HG02759 (cell line): ENCODE measurements around the gene CACNG4.
"Not testable (repeated sequence)": the region's sequence is repeated elsewhere in the genome, so short reads cannot be mapped to it uniquely, and the experiment has no call there.

Experiments used
- ATAC-seq: cut with Tn5 transposase; IDR thresholded peaks from one replicate; pipeline ENCODE4 v1.9.1; 2021; ENCODE audit warnings: mild to moderate bottlenecking, moderate library complexity; ENCODE audit not compliant: unreplicated experiment

Gene CACNG4

DNA sequence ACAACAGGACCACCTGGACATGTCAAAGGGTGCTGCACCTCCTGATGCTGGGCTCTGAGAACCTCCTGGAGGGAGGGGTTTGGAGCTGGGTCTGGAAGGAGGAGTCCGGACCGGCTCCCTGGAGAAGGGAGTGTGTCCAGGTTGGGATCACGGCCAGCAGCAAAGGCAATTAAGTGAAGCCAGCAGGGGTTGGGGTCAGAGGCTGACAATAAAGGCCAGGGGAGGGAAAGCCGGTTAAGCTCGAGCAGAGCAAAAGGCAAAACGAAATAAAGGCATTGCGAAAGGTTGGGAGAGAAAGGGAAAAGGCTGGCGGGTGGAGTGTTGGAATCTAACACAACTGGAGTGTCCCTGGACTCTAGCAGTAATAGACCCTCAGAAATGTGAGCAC is 992 bp upstream of the CACNG4 start:
- no peak for ATAC-seq

DNA sequence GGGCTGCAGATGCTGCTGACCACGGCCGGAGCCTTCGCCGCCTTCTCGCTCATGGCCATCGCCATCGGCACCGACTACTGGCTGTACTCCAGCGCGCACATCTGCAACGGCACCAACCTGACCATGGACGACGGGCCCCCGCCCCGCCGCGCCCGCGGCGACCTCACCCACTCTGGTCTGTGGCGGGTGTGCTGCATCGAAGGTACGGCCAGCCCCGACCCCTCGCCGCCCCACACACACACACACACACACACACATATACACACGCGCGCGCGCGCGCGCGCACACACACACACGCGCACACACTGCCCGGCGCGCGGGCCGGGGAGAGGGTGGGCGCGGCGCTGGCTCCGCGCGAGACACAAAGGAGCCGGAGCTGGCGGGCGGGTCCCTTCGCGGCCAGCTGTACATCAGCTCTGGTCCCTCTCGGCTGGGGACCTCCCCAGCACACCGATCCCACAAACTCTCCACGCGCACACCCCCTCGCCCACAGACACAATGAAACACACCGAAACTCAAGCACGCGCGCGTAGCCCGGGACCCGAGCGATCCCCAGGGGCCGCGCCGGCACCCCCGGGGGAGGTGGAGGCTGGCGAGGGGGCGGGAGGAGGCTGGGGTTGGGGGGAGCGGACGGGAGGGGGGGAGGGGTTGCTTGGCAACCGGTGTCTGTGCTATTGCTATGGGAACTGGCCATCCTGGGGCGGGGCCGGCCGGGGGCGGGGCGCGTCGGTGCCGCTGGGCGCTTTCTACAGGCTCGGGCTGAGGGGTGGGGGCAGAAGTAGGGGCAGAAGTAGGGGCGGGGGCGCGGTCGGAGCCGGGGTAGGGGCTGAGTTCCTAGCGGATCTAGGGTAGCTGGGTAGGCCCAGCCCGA is 658 bp downstream of the CACNG4 start:
- ATAC-seq, result no peak

DNA sequence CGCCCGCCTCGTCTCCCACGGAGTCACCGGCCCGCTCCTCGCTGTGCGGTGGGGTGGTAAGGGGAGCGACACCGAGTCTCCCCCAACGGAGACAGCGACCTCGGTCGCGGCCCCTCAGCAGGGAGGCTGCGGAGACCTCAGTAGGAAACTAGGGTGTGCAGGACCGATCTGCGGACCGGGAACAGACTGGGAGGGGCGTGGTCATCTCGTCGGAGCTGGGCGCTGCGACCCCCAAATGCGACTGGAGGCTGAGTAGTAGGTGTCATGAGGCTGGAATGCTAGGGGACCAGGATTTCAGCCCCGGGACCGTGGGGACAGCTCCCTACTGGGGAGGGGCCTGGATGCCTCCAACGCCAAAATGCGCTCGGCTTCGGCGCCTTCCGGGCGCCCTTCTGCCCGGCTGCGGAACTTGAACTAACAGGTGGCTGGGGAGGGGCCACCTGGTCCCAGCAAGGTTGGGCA is 1.3 kb downstream of the CACNG4 start:
- no peak for ATAC-seq

DNA sequence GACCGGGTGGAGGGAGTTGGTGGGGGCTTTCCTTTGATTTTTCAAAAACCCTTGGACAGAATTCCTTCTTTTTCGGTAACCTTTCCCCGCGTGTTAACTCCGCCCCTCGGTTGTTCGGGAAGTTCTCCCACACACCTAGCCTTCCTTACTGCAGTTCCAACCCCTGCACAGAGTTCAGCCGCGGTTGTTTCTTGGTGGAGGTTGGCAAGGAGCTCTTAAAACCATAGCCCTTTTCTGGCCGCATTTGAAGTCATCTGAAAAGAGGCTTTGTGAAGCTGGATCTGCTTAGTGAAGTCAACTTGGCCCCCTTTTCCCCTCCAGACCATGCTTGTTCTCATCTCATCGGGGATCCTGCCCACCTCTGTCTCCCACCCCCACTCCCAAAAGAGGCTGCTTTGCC is 1.8 kb downstream of the CACNG4 start:
- no peak for ATAC-seq

DNA sequence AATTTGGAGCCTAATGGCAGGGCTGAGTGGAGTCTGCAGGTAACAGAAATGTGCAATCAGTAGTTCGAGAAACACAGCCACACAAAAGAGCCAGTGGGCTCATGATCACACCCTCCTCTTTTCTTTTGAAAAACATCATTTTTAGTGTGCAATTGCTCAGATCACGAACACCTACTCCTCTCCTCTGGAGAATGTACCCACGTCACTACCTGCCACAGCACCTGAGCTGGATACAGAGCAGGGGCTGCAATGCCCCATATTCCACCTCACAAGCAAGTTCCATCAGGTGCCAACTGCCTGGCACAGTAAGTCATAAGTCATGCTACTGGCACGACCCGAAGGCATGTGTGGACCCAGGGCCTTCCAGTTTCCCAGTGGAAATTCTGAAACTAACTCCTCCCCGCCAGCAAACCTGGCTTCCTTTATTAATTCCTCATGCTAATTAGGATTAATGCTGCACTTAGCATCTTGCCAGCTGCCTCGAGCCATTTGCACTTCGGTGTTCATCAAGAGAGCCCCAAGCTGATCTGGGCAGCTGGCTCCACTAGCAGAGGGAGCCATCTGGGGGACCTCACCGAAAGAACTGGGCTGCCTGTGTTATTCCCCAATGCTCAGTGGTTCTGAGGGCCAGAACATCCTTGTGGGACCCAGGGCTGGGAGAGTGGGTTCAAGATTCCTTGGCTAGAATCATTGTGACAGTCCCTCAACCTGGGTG is 2.4 kb downstream of the CACNG4 start:
- ATAC-seq, result no peak

DNA sequence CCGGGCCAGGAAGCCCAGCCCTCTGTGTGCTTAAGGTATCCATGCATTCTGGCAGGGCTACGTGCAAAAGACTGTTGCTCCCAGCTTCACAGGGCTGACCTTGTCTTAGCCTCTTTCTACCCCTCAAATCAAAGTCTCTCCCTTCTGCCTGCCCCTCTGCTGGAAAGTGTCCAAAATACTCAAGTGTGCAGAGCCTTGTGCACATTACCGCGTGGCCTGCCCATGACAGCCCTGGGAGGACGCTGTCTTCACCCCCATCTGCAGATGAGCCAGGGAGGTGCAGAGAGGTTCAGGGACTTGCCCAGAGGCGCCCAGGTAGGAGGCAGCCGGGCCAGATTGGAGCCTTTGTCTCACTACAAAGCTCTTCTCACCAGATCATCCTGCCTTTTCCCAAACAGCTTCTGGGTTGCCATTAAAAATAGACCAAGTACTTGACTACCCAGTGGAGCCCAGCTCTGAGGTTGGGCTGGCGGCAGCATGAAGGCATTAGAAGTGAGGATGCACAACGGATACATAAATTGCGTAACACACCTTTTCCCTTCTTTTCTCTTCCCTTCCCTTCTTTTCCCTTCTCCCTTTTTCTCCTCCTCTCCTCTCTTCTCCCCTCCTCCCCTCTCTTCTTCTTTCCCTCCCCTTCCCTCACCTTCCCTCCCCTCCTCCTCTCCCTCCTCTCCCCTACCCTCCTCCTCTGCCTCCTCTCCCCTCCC is 3.5 kb downstream of the CACNG4 start:
- no peak for ATAC-seq

DNA sequence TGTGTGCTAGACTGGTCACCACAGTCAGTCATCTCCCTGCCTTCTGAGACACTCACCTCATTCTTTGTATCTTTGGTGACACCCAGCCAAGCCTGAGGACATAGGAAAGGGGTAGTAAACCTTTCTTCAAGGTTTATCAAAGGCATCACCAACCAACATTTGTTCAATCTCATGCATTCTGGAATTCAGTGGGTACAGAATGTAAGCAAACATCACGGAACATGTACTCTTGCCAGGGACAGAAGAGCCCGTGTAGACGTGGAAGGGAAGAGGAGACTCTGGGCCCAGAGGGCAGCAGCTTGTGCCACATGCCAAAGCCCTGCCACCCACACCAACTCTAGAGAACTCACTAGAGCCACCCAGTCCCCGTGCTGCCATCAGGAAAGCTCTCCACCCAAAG is 4.4 kb downstream of the CACNG4 start:
- no peak for ATAC-seq

DNA sequence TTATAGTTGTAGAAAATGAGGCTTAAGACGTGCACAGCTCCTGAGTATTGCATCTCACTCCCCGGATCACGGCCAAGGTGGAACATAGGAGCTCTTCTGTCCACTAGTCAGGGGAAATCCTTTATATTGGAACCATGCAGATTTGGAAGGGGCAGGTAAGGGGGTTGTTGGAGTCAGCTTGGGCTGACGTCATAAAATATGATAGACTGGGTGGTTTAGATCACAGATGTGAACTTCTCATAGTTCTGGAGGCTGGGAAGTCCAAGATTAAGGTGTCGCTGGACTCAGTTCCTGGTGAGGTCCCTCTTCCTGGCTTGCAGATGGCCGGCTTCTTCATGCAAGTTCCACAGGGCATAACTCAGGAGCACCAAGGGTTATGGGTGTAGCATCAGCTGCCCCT is 5.6 kb downstream of the CACNG4 start:
- ATAC-seq, result no peak

DNA sequence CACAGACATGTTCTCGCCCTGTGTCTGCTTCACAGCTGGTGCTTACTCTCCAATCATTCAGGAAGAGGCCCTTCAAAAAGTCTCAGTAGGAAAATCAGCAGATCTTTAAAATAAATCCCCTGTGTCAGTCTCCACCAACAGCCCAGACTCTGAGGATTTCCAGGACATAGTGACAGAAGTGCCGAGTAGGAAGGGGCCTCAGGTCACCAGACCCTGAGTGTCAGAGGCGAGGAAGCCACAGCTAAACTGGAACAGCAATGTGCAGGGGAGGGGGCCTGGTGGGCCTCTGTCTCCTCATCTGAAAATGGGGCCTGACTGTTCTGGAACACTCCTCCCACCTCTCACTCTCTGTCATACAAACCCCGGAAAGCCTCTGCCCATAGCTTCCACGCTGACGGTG is 6.3 kb downstream of the CACNG4 start:
- no peak for ATAC-seq

DNA sequence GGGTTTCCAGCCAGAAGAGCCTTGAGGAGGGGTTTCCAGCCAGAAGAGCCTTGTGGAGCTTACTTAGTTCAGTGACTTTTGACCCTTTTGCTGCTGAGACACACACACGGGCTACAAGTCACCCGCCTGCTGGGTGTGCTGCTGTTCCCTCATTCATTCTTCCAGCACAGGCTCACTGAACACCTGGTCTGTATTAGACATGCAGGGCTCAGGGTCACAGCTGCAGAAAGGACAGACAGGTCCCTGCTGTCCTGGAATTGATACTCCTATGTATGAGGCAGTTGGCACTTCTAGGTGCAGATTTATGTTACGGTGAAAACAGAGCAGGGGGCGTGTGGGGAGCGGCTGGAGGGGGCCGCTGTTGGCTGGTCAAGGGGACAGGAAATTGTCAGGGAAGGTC is 6.8 kb downstream of the CACNG4 start:
- no peak for ATAC-seq

DNA sequence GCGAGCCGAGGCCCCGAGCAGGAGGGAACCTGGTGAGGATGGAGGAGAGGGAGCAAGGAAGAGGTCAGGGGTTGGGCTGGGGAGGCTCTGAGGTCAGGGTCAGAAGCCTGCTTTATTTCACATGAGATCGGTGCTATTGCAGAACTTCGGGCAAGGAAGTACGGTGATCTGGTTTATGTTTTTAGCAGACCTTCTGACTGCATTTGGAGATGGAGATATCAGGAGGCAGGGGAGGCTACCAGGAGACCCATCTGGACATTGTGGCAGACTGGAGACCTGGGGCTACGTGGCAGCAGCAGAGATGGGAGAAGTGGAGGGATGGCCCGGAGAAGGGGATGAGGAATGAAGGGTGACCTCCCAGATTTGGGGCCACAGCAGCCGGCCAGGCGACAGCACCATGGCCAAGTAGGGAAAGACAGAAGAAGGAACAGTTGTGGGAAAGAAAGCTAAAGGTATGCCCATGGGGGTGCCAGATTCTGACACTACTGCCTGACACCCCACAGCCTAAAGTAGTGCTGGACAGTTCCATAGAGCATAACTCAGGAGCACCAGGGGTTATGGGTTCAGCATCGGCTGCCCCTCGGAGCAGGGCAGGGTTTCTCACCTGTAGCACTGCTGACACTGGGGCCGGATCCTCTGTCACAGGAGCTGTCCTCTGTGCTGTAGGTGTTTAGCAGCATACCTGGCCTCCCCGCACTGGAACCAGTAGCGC is 7.4 kb downstream of the CACNG4 start:
- ATAC-seq, result no peak

DNA sequence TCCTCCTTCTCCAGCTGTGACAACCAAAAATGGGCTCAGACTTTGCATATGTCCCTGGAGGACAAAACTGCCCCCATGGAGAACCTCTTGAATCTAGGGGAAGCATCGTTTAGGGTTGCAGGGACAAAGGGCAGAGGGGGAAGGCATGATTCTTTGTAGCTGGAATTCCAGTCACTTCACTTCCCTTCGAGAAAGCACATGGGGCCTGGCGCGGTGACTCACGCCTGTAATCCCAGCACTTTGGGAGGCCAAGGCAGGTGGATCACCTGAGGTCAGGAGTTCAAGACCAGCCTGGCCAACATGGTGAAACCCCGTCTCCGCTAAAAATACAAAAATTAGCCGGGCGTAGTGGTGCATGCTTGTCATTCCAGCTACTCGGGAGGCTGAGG is 7.9 kb downstream of the CACNG4 start:
- not testable (repeated sequence) for ATAC-seq

DNA sequence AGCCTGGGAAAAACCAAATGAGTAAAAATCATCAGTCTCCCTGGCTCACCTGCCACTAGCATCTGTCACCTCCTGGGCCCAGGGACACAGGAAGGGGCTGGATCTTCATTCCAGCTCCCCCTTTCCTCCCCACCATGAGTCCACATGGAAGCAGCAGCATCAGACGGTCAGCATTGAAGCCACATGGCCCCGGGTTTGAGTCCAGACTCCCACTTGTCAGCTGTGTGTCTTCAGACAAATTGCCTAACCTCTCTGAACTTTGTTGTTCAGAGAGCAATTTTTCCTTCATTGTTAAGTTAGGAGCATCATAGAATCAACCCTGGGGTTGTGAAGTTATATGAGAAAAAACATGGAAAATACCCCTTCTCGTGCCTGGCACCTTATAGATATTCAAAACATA is 10.7 kb downstream of the CACNG4 start:
- no peak for ATAC-seq

DNA sequence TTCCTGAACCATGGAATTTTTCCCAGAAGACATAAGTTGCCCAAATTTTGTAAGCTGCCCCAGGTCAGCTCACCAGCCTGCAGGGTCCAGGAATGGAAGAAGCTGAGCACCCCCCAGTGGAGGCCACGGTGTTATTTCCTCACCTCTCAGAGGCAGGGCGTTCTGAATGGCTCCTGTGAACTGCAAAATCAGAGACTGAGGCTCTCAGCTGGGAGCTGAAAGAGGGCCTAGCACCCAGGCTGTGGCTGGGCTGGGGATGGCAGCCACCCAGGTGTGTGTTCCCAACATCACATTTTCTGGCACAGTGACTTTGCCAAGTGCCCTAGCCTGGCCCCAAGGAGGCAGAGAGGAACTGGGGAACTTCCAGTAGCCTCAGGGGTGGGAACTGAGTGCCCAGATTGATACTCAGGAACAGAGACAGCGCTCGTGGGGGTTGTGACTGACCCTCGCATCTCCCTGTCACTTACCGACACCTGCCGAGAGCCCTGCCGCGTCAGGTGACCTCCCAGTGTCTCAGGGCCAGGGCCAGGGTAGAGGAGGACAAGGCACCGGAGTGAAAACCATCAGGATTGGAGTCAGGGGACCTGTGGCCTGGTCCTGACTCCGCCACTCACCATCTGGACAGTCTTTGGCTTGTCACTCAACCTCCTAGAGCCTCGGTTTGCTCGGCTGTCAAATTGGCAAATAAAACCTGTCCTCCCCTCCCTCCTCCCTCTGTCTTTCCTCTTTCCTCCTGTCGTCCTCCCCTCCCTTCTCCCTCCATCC is 11.3 kb downstream of the CACNG4 start:
- no peak for ATAC-seq

DNA sequence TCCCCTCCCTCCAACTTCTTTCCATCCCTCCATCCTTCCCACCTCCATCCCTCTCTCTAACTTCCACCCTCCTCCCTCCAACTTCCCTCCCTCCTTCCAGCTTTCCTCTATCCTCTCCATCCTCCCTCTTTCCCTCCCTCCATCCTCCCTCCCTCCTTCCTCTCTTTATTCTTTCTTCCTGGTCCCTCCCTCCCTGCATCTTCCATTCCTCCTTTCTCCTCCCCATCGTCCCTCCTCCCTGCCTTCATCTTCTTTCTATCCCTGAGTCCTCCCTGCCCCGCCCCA is 11.8 kb downstream of the CACNG4 start:
- ATAC-seq, result no peak

DNA sequence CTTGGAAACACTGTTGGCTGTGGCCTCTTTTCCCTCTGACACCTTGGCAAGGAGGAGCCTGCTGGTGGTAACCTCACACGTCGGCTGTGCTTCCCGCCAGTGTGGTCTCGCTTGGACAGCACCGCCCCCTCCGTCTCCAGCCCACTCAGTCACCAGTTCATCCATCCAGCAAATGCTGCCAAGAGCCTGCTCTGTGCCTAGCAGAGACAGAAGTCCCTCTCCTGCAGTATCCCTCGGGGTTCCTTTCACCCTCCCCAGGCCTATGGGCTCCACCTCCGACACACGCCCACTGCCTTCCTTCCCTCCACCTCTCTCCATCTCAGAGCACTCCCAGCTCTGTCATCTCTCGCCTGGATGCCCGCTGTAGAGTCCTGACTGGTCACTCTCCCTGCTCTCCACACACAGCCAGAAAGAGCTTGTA is 12.3 kb downstream of the CACNG4 start:
- no peak for ATAC-seq

DNA sequence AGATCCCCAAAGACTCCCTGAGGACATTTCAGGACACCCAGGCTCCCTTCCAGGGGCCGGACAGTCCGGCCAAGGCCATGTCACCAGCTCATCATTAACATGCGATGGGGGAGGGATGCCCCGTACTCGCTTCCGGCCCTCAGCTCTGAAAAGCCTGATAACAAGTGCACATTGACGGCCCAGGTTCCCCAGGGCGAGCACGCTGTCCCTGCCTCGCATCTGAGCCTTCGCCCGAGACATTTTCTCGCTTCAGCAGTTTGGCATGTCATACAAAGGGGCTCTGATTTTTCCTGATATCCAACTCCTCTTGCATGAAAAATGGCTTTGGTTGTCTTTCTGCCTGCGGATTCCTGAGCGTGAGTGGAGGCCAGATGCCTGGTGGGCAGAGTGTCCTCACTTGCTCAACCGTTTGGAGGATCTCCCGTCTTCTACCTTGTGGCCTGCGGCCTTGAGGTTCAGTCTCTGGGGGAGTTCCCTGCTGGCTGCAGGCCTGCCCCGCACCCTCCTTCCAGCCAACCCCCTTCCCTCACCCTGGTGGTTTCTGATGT is 14.1 kb downstream of the CACNG4 start:
- ATAC-seq, result no peak

DNA sequence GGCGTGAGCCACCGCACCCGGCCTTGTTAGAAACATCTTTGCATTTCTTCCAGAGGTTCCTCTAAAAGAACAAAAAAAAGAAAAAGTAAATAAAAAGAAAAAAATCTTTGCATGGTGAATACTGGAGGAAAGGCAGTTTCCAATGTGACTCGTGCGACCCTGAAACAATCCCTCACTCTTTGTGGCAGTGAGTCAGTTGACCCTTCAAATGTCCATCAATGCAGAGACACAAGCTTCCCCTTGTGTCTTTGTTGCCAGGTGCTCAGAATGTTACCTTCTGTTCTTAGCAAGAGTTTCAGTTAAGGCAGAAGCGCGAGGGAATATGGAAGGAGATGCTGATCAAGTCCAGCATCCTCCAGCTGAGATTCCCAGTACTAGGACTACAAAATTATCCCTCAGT is 16.4 kb downstream of the CACNG4 start:
- ATAC-seq, result no peak

DNA sequence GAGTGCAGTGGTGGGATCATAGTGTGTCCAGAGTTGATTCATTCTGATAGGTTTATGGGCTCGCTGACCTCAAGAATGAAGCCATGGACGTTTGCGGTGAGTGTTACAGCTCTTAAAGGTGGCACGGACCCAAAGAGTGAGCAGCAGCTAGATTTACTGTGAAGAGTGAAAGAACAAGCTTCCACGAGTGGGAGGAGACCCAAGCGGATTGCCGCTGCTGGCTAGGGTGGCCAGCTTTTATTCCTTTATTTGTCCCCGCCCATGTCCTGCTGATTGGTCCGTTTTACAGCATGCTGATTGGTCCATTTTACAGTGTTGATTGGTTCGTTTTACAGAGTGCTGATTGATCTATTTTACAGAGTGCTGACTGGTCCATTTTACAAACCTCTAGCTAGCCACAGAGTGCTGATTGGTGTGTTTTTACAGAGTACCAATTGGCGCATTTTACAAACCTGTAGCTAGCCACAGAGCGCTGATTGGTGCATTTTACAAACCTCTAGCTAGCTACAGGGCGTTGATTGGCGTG is 17.5 kb downstream of the CACNG4 start:
- no peak for ATAC-seq

DNA sequence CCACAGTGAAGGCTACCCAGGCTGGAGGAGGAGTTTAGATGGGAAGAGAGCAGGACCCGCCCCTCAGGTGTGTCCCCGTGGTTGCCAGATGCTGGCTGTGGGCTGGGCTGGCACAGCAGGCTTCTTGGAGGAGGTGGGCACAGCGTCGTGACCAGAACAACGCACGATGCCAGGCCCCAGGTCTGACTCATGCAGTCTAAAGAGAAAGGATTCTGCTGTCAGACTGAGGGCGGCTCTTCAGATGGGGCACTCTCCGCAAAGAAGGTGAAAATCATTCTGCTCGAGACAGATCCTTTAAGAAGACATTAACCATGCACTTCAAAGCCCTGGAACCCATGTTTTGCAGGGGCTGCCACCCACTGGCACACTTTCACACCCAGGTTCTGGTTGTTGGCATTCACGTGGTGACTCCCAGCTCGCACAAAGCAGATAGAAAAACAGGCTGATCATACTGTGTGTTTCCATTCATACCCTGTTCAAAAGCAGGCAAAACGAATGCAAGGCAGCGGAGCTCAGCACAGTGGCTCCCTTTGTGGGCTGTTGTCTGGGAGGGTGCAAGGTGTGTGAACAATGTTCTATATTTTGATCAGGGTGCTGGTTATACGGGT is 19.0 kb downstream of the CACNG4 start:
- ATAC-seq, result no peak
